H1 (cell line): ENCODE results near the gene FES. TPM values are rescaled to one million over a fixed set of nuclear protein-coding genes. Genes with fewer than 3 reads are reported as not detected.

Experiments
- CTCF ChIA-PET: fragments of 300-600 bp; sonication (Branson Sonifier 250); formaldehyde crosslinking; loops from one replicate; lab custom pipeline; 2021; ENCODE audit not compliant: partially characterized antibody; lab: Charles Lee
- POLR2A ChIA-PET: fragments of 300-600 bp; sonication (Branson Sonifier 250); formaldehyde crosslinking; loops from one replicate; lab custom pipeline; 2021; ENCODE audit warnings: inconsistent platforms; ENCODE audit not compliant: partially characterized antibody; lab: Charles Lee
- DNase-seq, 2 experiments: peaks; one replicate each; pipeline versions ENCODE4 v3.0.0 to v3.0.0-alpha.2; 2010 to 2022; ENCODE audit warnings: low spot score in 2 of 2, low read depth in 1 of 2, mixed read lengths in 1 of 2
- FAIRE-seq: peaks from 2 replicates; lab custom pipeline; 2011; peaks lifted over from hg19 to GRCh38; lab: Jason Lieb, UNC
- H2AFZ ChIP-seq: 2 replicates; pipeline ENCODE4 v1.8.1; 2012; ENCODE audit warnings: low read length, inconsistent platforms
- H2AK5ac ChIP-seq: 2 replicates; pipeline ENCODE4 v1.6.1; 2013; ENCODE audit warnings: low read depth, low read length
- H2BK120ac ChIP-seq: replicated peaks from 2 replicates; pipeline ENCODE3; 2013; ENCODE audit warnings: low read depth, low read length, inconsistent platforms
- H2BK12ac ChIP-seq: 2 replicates; pipeline ENCODE4 v1.6.1; 2013; ENCODE audit warnings: low read depth, low read length
- H2BK15ac ChIP-seq: 2 replicates; pipeline ENCODE4 v1.6.1; 2013; ENCODE audit warnings: low read length
- H2BK20ac ChIP-seq: 2 replicates; pipeline ENCODE4 v1.6.1; 2013; ENCODE audit warnings: low read length
- H2BK5ac ChIP-seq: 2 replicates; pipeline ENCODE4 v1.6.1; 2013; ENCODE audit warnings: low read depth, low read length
- H3K14ac ChIP-seq: 2 replicates; pipeline ENCODE4 v1.6.1; 2013; ENCODE audit warnings: inconsistent platforms; ENCODE audit not compliant: insufficient read length
- H3K18ac ChIP-seq: 2 replicates; pipeline ENCODE4 v1.6.1; 2013; ENCODE audit warnings: low read length; ENCODE audit errors: extremely low read depth
- H3K23ac ChIP-seq: 2 replicates; pipeline ENCODE4 v1.6.1; 2013; ENCODE audit warnings: inconsistent platforms; ENCODE audit not compliant: insufficient read length
- H3K23me2 ChIP-seq: 2 replicates; pipeline ENCODE4 v1.6.1; 2013; ENCODE audit warnings: low read depth, low read length
- H3K27ac ChIP-seq: 2 replicates; pipeline ENCODE4 v1.6.1; 2011; ENCODE audit warnings: low read depth, low read length, inconsistent platforms
- H3K27me3 ChIP-seq, 4 experiments: replicated peaks in 1 of 4; 1 replicate in 1 of 4; 2 replicates in 3 of 4; pipeline versions ENCODE4 v1.6.1 to v1.8.1; 2011 to 2013; ENCODE audit warnings: low read length in 3 of 4, mild to moderate bottlenecking in 3 of 4, inconsistent platforms in 2 of 4, mixed read lengths in 2 of 4, moderate library complexity in 1 of 4; ENCODE audit not compliant: control insufficient read depth in 3 of 4, insufficient read depth in 3 of 4; ENCODE audit errors: extremely low read depth in 1 of 4
- H3K36me3 ChIP-seq, 4 experiments: 2 replicates each; pipeline versions ENCODE4 v1.6.1 to v1.8.1; 2011 to 2013; ENCODE audit warnings: mild to moderate bottlenecking in 4 of 4, low read length in 3 of 4, moderate library complexity in 2 of 4, control low read depth in 1 of 4, inconsistent platforms in 1 of 4; ENCODE audit not compliant: insufficient read depth in 4 of 4, control insufficient read depth in 2 of 4
- H3K4ac ChIP-seq: replicated peaks from 2 replicates; pipeline ENCODE3; 2013; ENCODE audit warnings: low read length, low read depth, mixed read lengths, inconsistent platforms; ENCODE audit not compliant: insufficient read length
- H3K4me1 ChIP-seq, 4 experiments: replicated peaks in 1 of 4; 1 replicate in 1 of 4; 2 replicates in 3 of 4; pipeline versions ENCODE4 v1.6.1 to v1.8.1; 2011 to 2013; ENCODE audit warnings: low read length in 3 of 4, inconsistent platforms in 2 of 4, mixed read lengths in 1 of 4; ENCODE audit not compliant: insufficient read depth in 4 of 4, control insufficient read depth in 3 of 4
- H3K4me2 ChIP-seq, 2 experiments: 2 replicates each; pipeline versions ENCODE4 v1.6.1 to v1.8.1; 2011 to 2013; ENCODE audit warnings: low read depth in 2 of 2, low read length in 2 of 2, control low read depth in 1 of 2, inconsistent platforms in 1 of 2, mild to moderate bottlenecking in 1 of 2; ENCODE audit not compliant: insufficient read depth in 1 of 2
- H3K4me3 ChIP-seq, 4 experiments: fragments of 200-600, 300-600 bp in 1 of 4; sonication (generic), shearing (Covaris generic), sonication (Bioruptor Twin) in 1 of 4; 2 replicates each; pipeline versions ENCODE4 v1.5.1 to v1.8.1; 2011 to 2016; ENCODE audit warnings: low read length in 4 of 4, low read depth in 3 of 4, control low read depth in 2 of 4, inconsistent platforms in 2 of 4, mild to moderate bottlenecking in 2 of 4, mixed read lengths in 1 of 4, moderate library complexity in 1 of 4; ENCODE audit not compliant: insufficient read depth in 2 of 4; ENCODE audit errors: extremely low read depth in 1 of 4
- H3K56ac ChIP-seq: replicated peaks from 2 replicates; pipeline ENCODE3; 2013; ENCODE audit warnings: low read depth, mild to moderate bottlenecking, mixed read lengths, low read length, inconsistent platforms; ENCODE audit not compliant: insufficient read length
- H3K79me1 ChIP-seq: 2 replicates; pipeline ENCODE4 v1.6.1; 2013; ENCODE audit warnings: low read depth, low read length, control low read depth
- H3K79me2 ChIP-seq, 2 experiments: 2 replicates each; pipeline versions ENCODE4 v1.6.1 to v1.8.1; 2012 to 2013; ENCODE audit warnings: low read length in 2 of 2, mild to moderate bottlenecking in 2 of 2, inconsistent platforms in 1 of 2; ENCODE audit not compliant: insufficient read depth in 2 of 2, control insufficient read depth in 1 of 2
- H3K9ac ChIP-seq, 4 experiments: replicated peaks in 1 of 4; 1 replicate in 1 of 4; 2 replicates in 3 of 4; pipeline versions ENCODE4 v1.6.1 to v1.8.1; 2011 to 2013; ENCODE audit warnings: low read depth in 3 of 4, low read length in 3 of 4, control low read depth in 2 of 4, mild to moderate bottlenecking in 2 of 4, moderate library complexity in 2 of 4, inconsistent platforms in 1 of 4; ENCODE audit errors: extremely low read depth in 1 of 4
- H3K9me3 ChIP-seq, 2 experiments: 2 replicates each; pipeline versions ENCODE4 v1.6.1 to v1.8.1; 2012 to 2013; ENCODE audit warnings: mild to moderate bottlenecking in 2 of 2, moderate library complexity in 2 of 2, control low read depth in 1 of 2, inconsistent platforms in 1 of 2, low read depth in 1 of 2, low read length in 1 of 2, mixed read lengths in 1 of 2; ENCODE audit not compliant: insufficient read depth in 2 of 2
- H4K20me1 ChIP-seq, 2 experiments: replicated peaks in 1 of 2; 2 replicates each; pipeline versions ENCODE3 to v1.8.1; 2011 to 2013; ENCODE audit warnings: inconsistent platforms in 2 of 2, low read length in 2 of 2, mild to moderate bottlenecking in 1 of 2; ENCODE audit not compliant: insufficient read depth in 2 of 2, control insufficient read depth in 1 of 2
- H4K5ac ChIP-seq: 2 replicates; pipeline ENCODE4 v1.6.1; 2013; ENCODE audit warnings: low read length, low read depth, mixed read lengths, inconsistent platforms; ENCODE audit not compliant: insufficient read length
- H4K8ac ChIP-seq: 2 replicates; pipeline ENCODE4 v1.8.0; 2013; ENCODE audit warnings: mild to moderate bottlenecking, moderate library complexity, low read length, inconsistent platforms; ENCODE audit not compliant: insufficient read depth; ENCODE audit errors: extremely low read depth
- H4K91ac ChIP-seq: replicated peaks from 2 replicates; pipeline ENCODE3; 2013; ENCODE audit warnings: low read length, mixed read lengths, inconsistent platforms; ENCODE audit not compliant: insufficient read length
- BACH1 ChIP-seq: IDR thresholded peaks from 2 replicates; pipeline ENCODE4 v1.6.1; 2012; ENCODE audit warnings: low read length, improper control_type of control experiment
- EZH2 ChIP-seq: fragments of 200-600 bp; sonication (generic); IDR thresholded peaks from 2 replicates; pipeline ENCODE4 v1.7.1; 2012; ENCODE audit warnings: low read depth, mild to moderate bottlenecking, moderate library complexity, low read length, inconsistent platforms; ENCODE audit not compliant: severe bottlenecking
- FOSL1 ChIP-seq: IDR thresholded peaks from 2 replicates; pipeline ENCODE4 v1.6.1; 2011; ENCODE audit warnings: mild to moderate bottlenecking, low read depth, low read length, moderate library complexity; ENCODE audit not compliant: insufficient read depth
- JUN ChIP-seq: IDR thresholded peaks from 2 replicates; pipeline ENCODE4 v1.6.1; 2011; ENCODE audit warnings: low read depth, mild to moderate bottlenecking, improper control_type of control experiment, low read length
- NANOG ChIP-seq: IDR thresholded peaks from 2 replicates; pipeline ENCODE4 v1.6.1; 2011; ENCODE audit warnings: low read length, low read depth, mild to moderate bottlenecking, inconsistent platforms; ENCODE audit not compliant: insufficient read depth, poor library complexity, severe bottlenecking
- RXRA ChIP-seq: IDR thresholded peaks from 2 replicates; pipeline ENCODE4 v1.6.1; 2011; ENCODE audit warnings: low read depth, mild to moderate bottlenecking, low read length, moderate library complexity; ENCODE audit not compliant: insufficient read depth
- SP4 ChIP-seq: IDR thresholded peaks from 2 replicates; pipeline ENCODE4 v1.6.1; 2012; ENCODE audit warnings: low read length, inconsistent platforms
- SUZ12 ChIP-seq: fragments of 200-600 bp; sonication (generic); IDR thresholded peaks from 2 replicates; pipeline ENCODE4 v1.6.1; 2012; ENCODE audit warnings: mild to moderate bottlenecking, inconsistent platforms, low read length, moderate library complexity, mixed read lengths
- WGBS, 2 experiments: shearing (Covaris generic) in 1 of 2; methylation state at CpG; one replicate each; pipeline versions ENCODE4 v1.1.6 to v1.1.7; 2013 to 2015; ENCODE audit warnings: low lambda C conversion rate in 2 of 2, mixed read lengths in 2 of 2, inconsistent platforms in 1 of 2, low coverage in 1 of 2, missing lambda C conversion rate in 1 of 2; ENCODE audit not compliant: insufficient replicate concordance in 2 of 2, insufficient coverage in 1 of 2, insufficient read length in 1 of 2; ENCODE audit errors: extremely low coverage in 1 of 2, missing lambda C conversion rate in 1 of 2; 5-methylcytosine and 5-hydroxymethylcytosine counted together
- polyA plus RNA-seq, 7 experiments: library from polyadenylated mRNA; depleted of rRNA in 3 of 7; stranded (reverse) in 5 of 7; unstranded in 2 of 7; fragments of >200 nt in 5 of 7; fragments of 200-250 nt in 2 of 7; gene quantifications; 1 replicate in 5 of 7; 2 replicates in 1 of 7; 4 replicates in 1 of 7; pipeline versions ENCODE4 v1.2.1 to v1.2.3, GENCODE V29; 2011 to 2013; ENCODE audit warnings: missing spikeins in 2 of 7, mixed read lengths in 2 of 7
- total RNA-seq: library from RNA; stranded (reverse); fragmentation: NEBNext Ultra II Directional; extraction: Animal tissue kit (Norgen Biotek cat#: 25700); gene quantifications from 2 replicates; pipeline ENCODE4 v1.2.1, GENCODE V29; 2021

FES gene
- total and polyA plus RNA-seq, 2 of the 8 experiments (the other 6 are each of a cell fraction or from before 2014, with no cell fraction given): 8.5 to 8.6 TPM

- Histone ChIP-seq H3K4me3 (no peak overlapping the region), H3K36me3 (no peaks in the 10 kb centered on the region), H2AK5ac (no peak overlapping the region), H3K4me1 (peaks cover 0 to 8% (median 5%) of the 10 kb centered on the region in 4 experiments; a peak in 6 of 7 replicates), H3K23me2 (peaks cover under 1% of the 10 kb centered on the region; the same call in 1 of the 2 replicates), H2BK20ac (no peak overlapping the region), H4K8ac (no peak overlapping the region), H2AFZ (no peak overlapping the region), H3K14ac (no peak overlapping the region), H3K4ac (no peak overlapping the region), H4K5ac (no peak overlapping the region), H2BK15ac (no peak overlapping the region), H4K20me1 (no peaks in the 10 kb centered on the region), H4K91ac (no peak overlapping the region), H3K27me3 (no peaks in the 10 kb centered on the region), H3K23ac (no peak overlapping the region), H3K27ac (no peak overlapping the region), H3K9ac (no peak overlapping the region), H2BK5ac (peak overlapping the region; percentile 7; the same call in 1 of the 2 replicates), H2BK120ac (no peak overlapping the region), H2BK12ac (no peak overlapping the region; the same call in 1 of the 2 replicates), H3K79me2 (no peaks in the 10 kb centered on the region), H3K79me1 (no peaks in the 10 kb centered on the region), H3K9me3 (no peaks in the 10 kb centered on the region), H3K18ac (no peak overlapping the region), H3K4me2 (no peak overlapping the region), H3K56ac (no peak overlapping the region)
- CTCF ChIA-PET: interaction anchor here (1.0 to 1.7 kb wide), 2 partner anchors 29 to 40 kb away, joined by 3 to 6 read pairs; no protein-coding TSS in a partner anchor
- DNase-seq (no peak), FAIRE-seq (no peak)
- WGBS, 2 experiments: 91% methylated on average over 8 of the region's 8 CpGs; no CpG with 5 or more reads in 1 of the 2 experiments
- TF ChIP-seq JUN: no peak
- no peak for TF ChIP-seq BACH1
- no peak for TF ChIP-seq EZH2
- TF ChIP-seq SP4: no peak
- TF ChIP-seq NANOG: no peak
- TF ChIP-seq SUZ12: no peak
- TF ChIP-seq FOSL1: no peak
- TF ChIP-seq RXRA: no peak
- POLR2A ChIA-PET: interaction anchor here (0.7 to 2.2 kb wide), 3 partner anchors 14 to 25 kb away, joined by 3 to 7 read pairs (median 3); no protein-coding TSS in a partner anchor
Measured at GRCh38 chr15:90857337-90857736, 27.0 kb upstream of the FES start.
